ENCODE measurements around the gene CCNF.
A peak's percentile ranks its signal among the peaks of the same experiment; 100 is the strongest.

Gene CCNF

DNA sequence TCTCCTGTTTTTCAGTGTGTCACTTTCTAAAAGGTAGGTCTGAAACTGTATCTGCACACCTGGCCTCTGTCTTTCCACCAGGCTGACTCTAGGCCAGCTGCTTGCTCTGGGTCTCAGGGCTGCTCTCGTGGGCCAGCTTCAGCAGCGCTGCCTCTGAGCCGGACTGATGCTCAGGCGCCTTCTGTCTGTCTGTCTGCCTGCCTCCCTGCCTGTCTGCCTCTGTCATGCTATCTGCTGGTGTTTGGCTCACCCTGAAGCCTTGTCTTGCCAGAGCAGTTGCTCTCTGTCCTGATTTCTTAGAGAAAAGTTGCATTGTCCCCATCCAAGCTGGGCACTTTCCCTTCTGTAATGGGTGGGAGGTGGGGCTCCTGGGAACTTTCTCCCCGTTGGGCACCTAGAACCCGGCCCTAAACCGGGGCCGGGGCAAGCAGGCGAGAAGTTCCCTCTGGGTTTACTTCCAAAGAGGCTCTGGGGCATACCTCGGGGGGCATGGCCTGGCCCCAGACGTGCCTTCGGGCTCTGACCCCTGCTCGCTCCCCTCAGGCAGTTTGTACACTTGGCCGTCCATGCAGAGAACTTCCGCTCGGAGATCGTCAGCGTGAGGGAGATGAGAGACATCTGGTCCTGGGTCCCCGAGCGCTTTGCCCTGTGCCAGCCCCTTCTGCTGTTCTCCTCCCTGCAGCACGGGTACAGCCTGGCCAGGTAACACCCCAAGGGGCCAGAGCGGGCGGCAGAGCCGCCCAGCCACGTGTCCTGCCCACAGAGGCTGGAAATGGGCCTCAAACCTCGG, 68.6 kb downstream of the CCNF start:
- no peak overlapping the region for H3K27ac ChIP-seq
- DNase-seq (ENCODE audit: low read depth, low spot score) = no peak

- H3K27ac ChIP-seq = no peak overlapping the region
- DNase-seq (ENCODE audit: low read depth, low spot score) = peak; percentile 43
Measured at GRCh38 chr16:2498531-2499253, 69.4 kb downstream of the CCNF start.

DNA sequence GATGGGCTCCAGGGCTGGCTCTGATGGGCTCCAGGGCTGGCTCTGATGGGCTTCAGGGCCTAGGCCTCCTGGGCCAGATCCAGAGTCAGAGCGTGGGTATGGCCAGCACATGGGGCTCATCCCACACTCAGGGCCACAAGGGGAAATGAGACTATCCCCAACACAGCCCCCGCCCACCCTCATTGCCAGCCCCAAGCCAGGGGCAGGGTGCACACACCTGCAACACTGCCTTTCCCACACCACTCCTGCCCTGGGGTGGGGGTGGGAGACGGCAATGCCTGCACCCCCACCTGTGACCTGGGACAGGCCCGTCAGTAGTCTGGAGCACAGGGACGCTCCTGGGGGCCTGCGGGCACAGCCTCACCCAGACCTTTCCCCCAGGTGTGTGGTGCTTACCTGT, 70.2 kb downstream of the CCNF start:
- DNase-seq (ENCODE audit: low read depth, low spot score) = no peak
- H3K27ac ChIP-seq = no peak overlapping the region

DNA sequence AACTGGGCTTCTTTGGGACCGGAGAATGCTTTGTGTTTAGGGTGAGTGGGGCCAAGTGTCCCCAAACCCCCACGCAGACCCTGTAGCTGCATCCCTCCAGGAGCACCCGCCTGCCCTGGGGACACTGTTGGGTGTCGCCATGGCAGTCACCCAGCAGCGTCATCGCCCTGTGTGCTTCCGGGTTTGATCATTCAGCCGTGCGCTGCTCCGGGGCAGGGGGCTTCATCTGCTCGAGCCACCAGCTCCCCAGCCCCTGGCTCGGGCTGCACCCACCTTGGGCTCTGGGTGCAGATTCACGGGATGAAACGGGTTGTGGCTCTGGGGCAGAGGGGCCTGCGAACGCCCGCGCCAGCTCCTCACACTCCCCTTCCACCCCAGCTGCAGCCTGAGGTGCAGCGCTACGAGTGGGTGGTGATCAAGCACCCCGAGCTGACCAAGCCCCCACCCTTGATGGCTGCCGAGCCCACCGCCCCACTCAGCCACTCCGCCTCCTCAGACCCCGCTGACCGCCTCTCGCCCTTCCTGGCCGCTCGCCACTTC, 70.7 kb downstream of the CCNF start:
- DNase-seq (ENCODE audit: low read depth, low spot score) = no peak
- no peak overlapping the region for H3K27ac ChIP-seq

DNA sequence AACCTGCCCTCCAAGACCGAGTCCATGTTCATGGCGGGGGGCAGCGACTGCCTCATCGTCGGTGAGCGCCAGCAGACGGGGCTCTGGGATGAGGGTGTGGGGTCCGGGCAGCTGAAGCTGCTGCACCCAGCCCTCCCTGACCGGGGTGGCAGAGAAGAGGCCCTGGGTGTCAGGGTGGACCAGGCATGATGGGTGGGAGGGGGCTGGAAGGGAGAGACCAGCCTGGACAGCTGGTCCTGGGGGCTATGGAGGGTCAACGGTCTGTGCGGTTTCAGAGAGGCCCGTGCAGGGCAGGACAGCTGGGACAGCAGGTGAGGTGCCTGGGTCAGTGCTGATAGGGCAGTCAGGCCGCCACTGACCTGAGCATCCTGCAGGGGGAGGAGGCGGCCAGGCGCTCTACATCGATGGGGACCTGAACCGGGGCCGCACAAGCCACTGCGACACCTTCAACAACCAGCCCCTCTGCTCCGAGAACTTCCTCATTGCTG, 71.2 kb downstream of the CCNF start:
- no peak for DNase-seq (ENCODE audit: low read depth, low spot score)
- H3K27ac ChIP-seq = no peak overlapping the region

DNA sequence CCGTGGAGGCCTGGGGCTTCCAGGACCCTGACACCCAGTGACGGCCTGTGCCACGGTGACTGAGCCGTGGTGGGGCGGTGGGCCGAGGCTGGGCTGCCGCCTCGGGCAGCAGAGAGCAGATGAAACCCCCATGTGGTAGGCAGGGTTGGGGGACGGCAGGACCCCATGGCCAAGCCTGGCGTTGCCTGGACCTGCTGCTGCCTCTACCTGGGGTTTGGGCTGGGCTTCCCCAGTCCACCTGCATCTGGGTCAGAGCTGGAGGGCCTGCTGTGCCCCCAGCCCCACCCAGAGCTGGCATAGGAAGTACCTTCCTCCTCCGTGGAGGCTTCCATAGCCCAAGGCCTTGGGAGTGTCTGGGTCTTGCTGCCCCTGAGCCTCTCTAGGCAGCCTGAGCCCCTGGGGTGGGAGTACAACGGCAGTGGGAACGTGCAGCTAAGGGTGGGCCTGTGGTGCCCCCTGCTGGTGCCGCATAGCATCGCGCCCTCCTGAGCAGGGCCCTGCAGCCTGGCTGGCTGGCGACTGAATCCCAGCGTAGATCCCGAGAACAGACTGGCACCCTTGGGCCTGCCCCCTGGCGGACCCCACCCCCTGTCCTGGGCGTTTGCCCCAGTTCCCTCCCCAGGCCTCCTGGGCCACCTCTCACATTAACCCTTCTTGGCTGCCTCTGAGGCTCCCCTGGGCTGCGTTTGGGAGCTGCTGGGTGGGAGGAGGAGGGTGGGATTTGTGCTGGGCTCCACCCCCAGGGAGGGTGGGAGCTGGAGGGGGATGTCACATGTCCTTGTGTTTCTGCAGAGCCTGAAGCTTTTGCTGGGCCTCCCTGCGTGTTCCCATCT, 71.9 kb downstream of the CCNF start:
- no peak for DNase-seq (ENCODE audit: low read depth, low spot score)

GRCh38 chr16:2501946-2502895, 73.0 kb downstream of the CCNF start:
- no peak overlapping the region for H3K27ac ChIP-seq
- DNase-seq (ENCODE audit: low read depth, low spot score) = no peak

More for the DNA sequence above, 71.9 kb downstream of the CCNF start:
- H3K27ac ChIP-seq = no peak overlapping the region

- H3K27ac ChIP-seq = no peak overlapping the region
- no peak for DNase-seq (ENCODE audit: low read depth, low spot score)
Measured at GRCh38 chr16:2505695-2506094, 76.4 kb downstream of the CCNF start.

- no peak overlapping the region for H3K27ac ChIP-seq
- DNase-seq (ENCODE audit: low read depth, low spot score) = no peak
Measured at GRCh38 chr16:2507052-2507659, 77.9 kb downstream of the CCNF start.

- H3K27ac ChIP-seq = no peak overlapping the region
Measured at GRCh38 chr16:2507665-2508064, 78.4 kb downstream of the CCNF start.

More at GRCh38 chr16:2507665-2508064, 78.4 kb downstream of the CCNF start:
- no peak for DNase-seq (ENCODE audit: low read depth, low spot score)
